Subcutaneous abdominal adipose tissue (tissue), 5 donors: ENCODE data around the gene ITGB4.

Experiments
- H3K27ac ChIP-seq: one replicate; pipeline ENCODE4 v1.7.0; 2013; ENCODE audit warnings: low read depth, mild to moderate bottlenecking, inconsistent platforms, low read length, moderate library complexity
- H3K27me3 ChIP-seq, 5 donors: one replicate each; pipeline ENCODE4 v1.7.0; 2013; ENCODE audit warnings: low read length in 5 of 5, inconsistent platforms in 1 of 5; ENCODE audit not compliant: control insufficient read depth in 5 of 5, insufficient read depth in 4 of 5
- H3K36me3 ChIP-seq, 5 donors: one replicate each; pipeline ENCODE4 v1.7.0; 2013; ENCODE audit warnings: low read length in 5 of 5; ENCODE audit not compliant: control insufficient read depth in 5 of 5, insufficient read depth in 5 of 5
- H3K4me1 ChIP-seq, 5 donors: one replicate each; pipeline ENCODE4 v1.7.0; 2013; ENCODE audit warnings: low read length in 5 of 5, mild to moderate bottlenecking in 3 of 5, moderate library complexity in 1 of 5; ENCODE audit not compliant: control insufficient read depth in 5 of 5, insufficient read depth in 5 of 5
- H3K4me3 ChIP-seq, 5 donors: one replicate each; pipeline ENCODE4 v1.7.0; 2013; ENCODE audit warnings: low read length in 5 of 5, low read depth in 1 of 5
- H3K9ac ChIP-seq, 5 donors: one replicate each; pipeline ENCODE4 v1.7.0; 2013; ENCODE audit warnings: low read length in 5 of 5, mild to moderate bottlenecking in 4 of 5, moderate library complexity in 3 of 5
- H3K9me3 ChIP-seq, 5 donors: one replicate each; pipeline ENCODE4 v1.7.0; 2013; ENCODE audit warnings: low read length in 5 of 5; ENCODE audit not compliant: control insufficient read depth in 5 of 5
- donor health status: healthy.
- donor health status: healthy.
- donor health status: healthy.
- donor health status: healthy.
- donor health status: healthy.

ITGB4 gene

DNA sequence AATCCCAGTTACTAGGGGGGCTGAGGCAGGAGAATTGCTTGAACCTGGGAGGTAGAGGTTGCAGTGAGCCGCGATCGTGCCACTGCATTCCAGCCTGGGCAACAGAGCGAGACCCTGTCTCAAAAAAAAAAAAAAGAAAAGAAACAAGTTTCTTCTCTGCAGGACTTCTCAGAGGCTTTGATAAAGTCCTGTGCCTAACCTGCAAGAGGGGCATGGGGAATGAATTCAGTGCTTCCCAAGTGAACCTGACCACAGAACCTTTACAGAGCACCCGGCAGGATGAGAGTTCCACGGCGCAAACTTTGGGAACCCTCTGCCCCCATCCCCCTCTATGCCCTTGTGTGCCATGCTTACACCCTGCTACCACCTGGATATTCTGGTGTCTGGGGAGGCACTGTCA is 17.9 kb downstream of the ITGB4 start:
- no peaks in the 10 kb centered on the region for H3K36me3 ChIP-seq
- peaks cover 0 to 5% (median 0%) of the 10 kb centered on the region in 5 donors for H3K4me1 ChIP-seq
- peaks cover 0 to 7% (median 3%) of the 10 kb centered on the region in 5 donors for H3K27me3 ChIP-seq
- H3K9me3 ChIP-seq, result no peaks in the 10 kb centered on the region
- H3K4me3 ChIP-seq, result no peak overlapping the region
- H3K27ac ChIP-seq, result no peak overlapping the region
- H3K9ac ChIP-seq, result no peak overlapping the region

DNA sequence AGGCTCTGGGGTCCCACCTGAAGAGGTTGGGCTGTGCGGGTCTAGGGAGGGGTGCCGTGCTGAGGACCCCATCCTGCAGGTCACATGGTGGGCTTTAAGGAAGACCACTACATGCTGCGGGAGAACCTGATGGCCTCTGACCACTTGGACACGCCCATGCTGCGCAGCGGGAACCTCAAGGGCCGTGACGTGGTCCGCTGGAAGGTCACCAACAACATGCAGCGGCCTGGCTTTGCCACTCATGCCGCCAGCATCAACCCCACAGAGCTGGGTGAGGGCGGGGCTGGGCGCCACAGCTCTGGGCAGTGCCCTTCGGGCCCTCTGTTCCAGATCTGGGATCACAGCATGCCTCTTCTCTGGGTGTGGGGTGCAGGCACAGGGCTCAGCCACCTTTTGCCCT is 18.5 kb downstream of the ITGB4 start:
- Histone ChIP-seq H3K27ac (no peak overlapping the region), H3K9me3 (no peaks in the 10 kb centered on the region), H3K9ac (no peak overlapping the region), H3K4me1 (peaks cover 0 to 5% (median 0%) of the 10 kb centered on the region in 5 donors), H3K36me3 (no peaks in the 10 kb centered on the region), H3K27me3 (peaks cover 0 to 7% (median 3%) of the 10 kb centered on the region in 5 donors), H3K4me3 (no peak overlapping the region)

DNA sequence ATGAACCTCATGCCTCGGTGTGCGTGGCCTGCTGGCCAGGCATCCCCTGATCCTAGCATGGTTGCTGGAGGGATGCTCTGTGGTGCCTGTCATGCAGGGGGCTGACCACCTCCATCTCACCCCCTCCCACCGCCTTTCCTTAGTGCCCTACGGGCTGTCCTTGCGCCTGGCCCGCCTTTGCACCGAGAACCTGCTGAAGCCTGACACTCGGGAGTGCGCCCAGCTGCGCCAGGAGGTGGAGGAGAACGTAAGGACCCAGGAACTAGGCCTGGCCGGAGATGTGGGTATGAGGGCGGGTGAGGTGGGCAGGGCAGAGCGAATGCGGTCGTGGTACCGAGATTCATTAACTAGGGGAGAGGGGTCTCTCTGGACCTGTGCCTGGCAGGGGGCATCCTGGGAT is 19.0 kb downstream of the ITGB4 start:
- Histone ChIP-seq H3K9ac (no peak overlapping the region), H3K27me3 (peaks cover 0 to 7% (median 3%) of the 10 kb centered on the region in 5 donors), H3K9me3 (no peaks in the 10 kb centered on the region), H3K36me3 (no peaks in the 10 kb centered on the region), H3K27ac (no peak overlapping the region), H3K4me3 (no peak overlapping the region), H3K4me1 (peaks cover 0 to 5% (median 0%) of the 10 kb centered on the region in 5 donors)

DNA sequence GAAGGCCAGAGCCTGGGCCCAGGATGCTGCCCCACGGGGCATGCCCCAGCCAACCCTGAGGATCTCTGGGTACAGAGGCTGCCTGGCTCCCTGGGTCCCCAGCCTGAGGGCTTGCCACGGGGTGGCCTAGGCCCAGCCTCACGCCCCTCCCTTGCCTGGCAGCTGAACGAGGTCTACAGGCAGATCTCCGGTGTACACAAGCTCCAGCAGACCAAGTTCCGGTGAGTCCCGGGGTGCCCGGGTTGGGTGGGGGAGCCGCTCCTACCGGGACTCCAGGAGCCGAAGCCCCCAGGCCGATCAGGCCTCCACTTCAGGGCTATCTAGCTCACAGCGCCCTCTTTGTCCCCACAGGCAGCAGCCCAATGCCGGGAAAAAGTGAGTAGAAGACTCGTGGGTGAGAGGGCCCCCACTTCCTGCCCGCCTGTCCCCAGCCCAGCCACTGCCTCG is 19.4 kb downstream of the ITGB4 start:
- H3K4me1 ChIP-seq, result peaks cover 0 to 5% (median 0%) of the 10 kb centered on the region in 5 donors
- H3K36me3 ChIP-seq, result no peaks in the 10 kb centered on the region
- no peak overlapping the region for H3K4me3 ChIP-seq
- no peak overlapping the region for H3K9ac ChIP-seq
- no peaks in the 10 kb centered on the region for H3K9me3 ChIP-seq
- H3K27ac ChIP-seq, result no peak overlapping the region
- peaks cover 0 to 7% (median 3%) of the 10 kb centered on the region in 5 donors for H3K27me3 ChIP-seq

DNA sequence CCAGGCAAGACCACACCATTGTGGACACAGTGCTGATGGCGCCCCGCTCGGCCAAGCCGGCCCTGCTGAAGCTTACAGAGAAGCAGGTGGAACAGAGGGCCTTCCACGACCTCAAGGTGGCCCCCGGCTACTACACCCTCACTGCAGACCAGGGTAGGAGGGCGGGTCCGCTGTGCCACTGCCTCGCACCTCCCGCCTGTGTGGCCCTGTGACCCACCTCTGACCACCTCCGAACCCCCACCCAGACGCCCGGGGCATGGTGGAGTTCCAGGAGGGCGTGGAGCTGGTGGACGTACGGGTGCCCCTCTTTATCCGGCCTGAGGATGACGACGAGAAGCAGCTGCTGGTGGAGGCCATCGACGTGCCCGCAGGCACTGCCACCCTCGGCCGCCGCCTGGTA is 21.1 kb downstream of the ITGB4 start:
- no peak overlapping the region for H3K27ac ChIP-seq
- H3K27me3 ChIP-seq, result peaks cover 0 to 3% (median 0%) of the 10 kb centered on the region in 5 donors
- H3K9ac ChIP-seq, result no peak overlapping the region
- no peak overlapping the region for H3K4me3 ChIP-seq
- no peaks in the 10 kb centered on the region for H3K36me3 ChIP-seq
- H3K4me1 ChIP-seq, result peaks cover 0 to 5% (median under 1%) of the 10 kb centered on the region in 5 donors
- H3K9me3 ChIP-seq, result no peaks in the 10 kb centered on the region

DNA sequence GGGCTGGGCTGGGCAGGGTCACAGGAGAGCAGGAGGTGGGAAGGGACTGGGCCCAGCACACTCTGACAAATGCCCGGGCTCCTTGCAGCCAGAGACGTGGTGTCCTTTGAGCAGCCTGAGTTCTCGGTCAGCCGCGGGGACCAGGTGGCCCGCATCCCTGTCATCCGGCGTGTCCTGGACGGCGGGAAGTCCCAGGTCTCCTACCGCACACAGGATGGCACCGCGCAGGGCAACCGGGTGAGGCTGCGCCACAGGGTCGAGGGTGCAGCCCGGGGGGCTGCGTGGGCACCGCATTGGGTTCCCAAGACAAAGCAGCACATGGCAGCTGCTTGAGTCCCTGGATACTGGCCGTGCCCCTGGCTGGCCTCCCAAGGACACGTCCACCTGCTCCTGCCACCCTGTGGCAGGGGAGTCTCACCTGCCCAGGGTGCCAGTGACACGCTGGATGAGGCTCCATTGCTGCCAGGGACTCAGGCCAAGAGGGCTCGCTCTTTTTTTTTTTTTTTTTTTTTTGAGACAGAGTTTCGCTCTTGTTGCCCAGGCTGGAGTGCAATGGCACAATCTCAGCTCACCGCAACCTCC is 22.5 kb downstream of the ITGB4 start:
- H3K9ac ChIP-seq, result no peak overlapping the region
- no peak overlapping the region for H3K27ac ChIP-seq
- H3K4me3 ChIP-seq, result no peak overlapping the region
- peaks cover 3 to 7% (median 5%) of the 10 kb centered on the region in 5 donors for H3K4me1 ChIP-seq
- H3K9me3 ChIP-seq, result no peaks in the 10 kb centered on the region
- H3K36me3 ChIP-seq, result no peaks in the 10 kb centered on the region
- H3K27me3 ChIP-seq, result peaks cover 0 to 3% (median 0%) of the 10 kb centered on the region in 5 donors

DNA sequence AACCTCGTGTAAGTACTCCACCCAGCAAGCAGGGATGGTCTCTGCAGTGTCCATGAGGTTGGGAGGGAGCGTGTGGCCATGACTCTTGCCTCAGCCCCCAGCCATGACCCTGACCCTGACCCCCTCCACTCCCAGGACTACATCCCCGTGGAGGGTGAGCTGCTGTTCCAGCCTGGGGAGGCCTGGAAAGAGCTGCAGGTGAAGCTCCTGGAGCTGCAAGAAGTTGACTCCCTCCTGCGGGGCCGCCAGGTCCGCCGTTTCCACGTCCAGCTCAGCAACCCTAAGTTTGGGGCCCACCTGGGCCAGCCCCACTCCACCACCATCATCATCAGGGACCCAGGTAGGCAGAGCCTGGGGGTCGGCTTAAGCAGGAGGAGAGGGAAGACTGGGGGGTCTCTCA is 27.4 kb downstream of the ITGB4 start:
- Histone ChIP-seq H3K9me3 (no peaks in the 10 kb centered on the region), H3K36me3 (no peaks in the 10 kb centered on the region), H3K4me1 (peaks cover 3 to 22% (median 21%) of the 10 kb centered on the region in 5 donors), H3K27ac (no peak overlapping the region), H3K9ac (no peak overlapping the region), H3K27me3 (no peaks in the 10 kb centered on the region), H3K4me3 (no peak overlapping the region)

DNA sequence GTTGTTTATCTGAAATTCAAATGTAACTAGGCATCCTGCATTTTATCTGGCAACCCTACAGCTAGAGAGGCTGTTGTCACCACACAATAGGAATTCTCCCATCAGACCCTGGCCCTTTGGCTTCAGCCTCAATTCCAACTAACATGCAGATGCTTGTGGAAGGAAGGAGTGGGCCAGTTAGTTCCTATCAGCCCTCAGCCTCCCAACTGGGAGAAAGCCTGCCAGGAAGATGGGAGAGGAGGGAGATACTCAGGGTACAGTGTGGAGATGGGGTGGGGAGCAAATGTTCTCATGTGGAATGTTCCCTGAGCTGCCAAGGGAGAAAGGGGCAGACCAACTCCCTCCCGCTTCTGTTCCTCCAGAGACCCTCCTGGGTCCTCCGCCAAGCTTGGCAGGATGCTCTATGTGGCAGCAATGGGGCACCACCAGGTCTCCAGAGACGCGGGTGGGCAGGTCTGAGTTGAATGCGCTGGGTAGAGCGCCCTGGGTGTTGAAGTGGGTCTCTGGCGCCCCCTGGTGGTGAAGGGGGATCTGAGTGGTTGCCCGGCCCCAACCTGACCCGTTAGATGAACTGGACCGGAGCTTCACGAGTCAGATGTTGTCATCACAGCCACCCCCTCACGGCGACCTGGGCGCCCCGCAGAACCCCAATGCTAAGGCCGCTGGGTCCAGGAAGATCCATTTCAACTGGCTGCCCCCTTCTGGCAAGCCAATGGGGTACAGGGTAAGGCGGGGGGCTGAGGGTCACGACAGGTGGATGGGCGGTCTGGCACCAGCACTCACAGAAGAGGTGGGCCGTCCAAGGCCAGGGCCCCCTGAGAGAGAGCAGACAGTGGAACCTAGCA is 28.5 kb downstream of the ITGB4 start:
- Histone ChIP-seq H3K9me3 (no peaks in the 10 kb centered on the region), H3K27ac (no peak overlapping the region), H3K4me3 (no peak overlapping the region), H3K4me1 (peaks cover 3 to 32% (median 31%) of the 10 kb centered on the region in 5 donors), H3K27me3 (no peaks in the 10 kb centered on the region), H3K36me3 (peaks cover 0 to 3% (median 0%) of the 10 kb centered on the region in 5 donors), H3K9ac (peak overlapping the region in 1 of 5 donors; percentile 26)

DNA sequence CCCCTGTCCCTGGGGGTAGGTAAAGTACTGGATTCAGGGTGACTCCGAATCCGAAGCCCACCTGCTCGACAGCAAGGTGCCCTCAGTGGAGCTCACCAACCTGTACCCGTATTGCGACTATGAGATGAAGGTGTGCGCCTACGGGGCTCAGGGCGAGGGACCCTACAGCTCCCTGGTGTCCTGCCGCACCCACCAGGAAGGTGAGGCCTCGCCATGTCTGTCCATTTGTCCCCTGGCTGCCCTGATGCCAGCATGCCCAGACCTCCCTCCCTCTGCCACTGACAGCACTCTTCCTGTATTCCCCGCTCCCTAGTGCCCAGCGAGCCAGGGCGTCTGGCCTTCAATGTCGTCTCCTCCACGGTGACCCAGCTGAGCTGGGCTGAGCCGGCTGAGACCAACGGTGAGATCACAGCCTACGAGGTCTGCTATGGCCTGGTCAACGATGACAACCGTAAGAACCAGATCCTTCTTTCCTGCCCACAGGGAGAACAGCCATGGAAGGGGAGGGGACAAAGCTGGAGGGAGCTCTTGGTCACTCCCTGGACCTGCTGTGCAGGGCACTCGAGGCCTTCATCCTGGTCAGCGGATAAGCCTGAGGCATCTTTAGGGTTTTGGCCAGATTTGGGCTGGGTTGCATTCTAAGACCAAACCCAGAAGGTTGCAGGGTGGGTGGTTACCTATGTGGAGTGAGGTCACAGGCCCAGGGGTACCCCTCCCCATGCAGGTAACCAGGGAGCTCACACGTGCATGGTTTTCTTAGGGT is 29.6 kb downstream of the ITGB4 start:
- peaks cover 3 to 37% (median 32%) of the 10 kb centered on the region in 5 donors for H3K4me1 ChIP-seq
- no peak overlapping the region for H3K4me3 ChIP-seq
- peaks cover 0 to 3% (median 0%) of the 10 kb centered on the region in 5 donors for H3K36me3 ChIP-seq
- H3K9me3 ChIP-seq, result no peaks in the 10 kb centered on the region
- no peaks in the 10 kb centered on the region for H3K27me3 ChIP-seq
- no peak overlapping the region for H3K27ac ChIP-seq
- no peak overlapping the region for H3K9ac ChIP-seq
